Stimulated activated naive B cell treated with anti-CD40 and anti-IgM and Interleukin-4, amounts not matched to agents 10 μg/mL and 1 μg/mL and 100 μg/mL, for 72 hours (primary cell): ENCODE data around the gene COMMD10.

ENCODE experiments used
- ATAC-seq, 2 donors: fragments of 150-1000 bp; cut with Tn5 transposase; replicated peaks; 2 replicates each; pipeline ENCODE4 v1.10.0; 2021; ENCODE audit warnings: moderate library complexity in 1 of 2
- DNase-seq: peaks from one replicate; pipeline ENCODE4 v3.0.0; 2021
- H3K27ac Mint-ChIP-seq: one replicate; pipeline ENCODE4 v1.8.0; 2022; ENCODE audit warnings: mild to moderate bottlenecking, mixed read lengths
- H3K27me3 Mint-ChIP-seq, 2 donors: one replicate each; pipeline ENCODE4 v1.8.0; 2022; ENCODE audit warnings: mixed read lengths in 2 of 2
- H3K36me3 Mint-ChIP-seq, 2 donors: one replicate each; pipeline ENCODE4 v1.8.0; 2022; ENCODE audit warnings: mixed read lengths in 2 of 2, mild to moderate bottlenecking in 1 of 2
- H3K4me1 Mint-ChIP-seq, 2 donors: one replicate each; pipeline ENCODE4 v1.8.0; 2022; ENCODE audit warnings: mixed read lengths in 2 of 2, mild to moderate bottlenecking in 1 of 2
- H3K4me3 Mint-ChIP-seq, 2 donors: one replicate each; pipeline ENCODE4 v1.8.0; 2022; ENCODE audit warnings: mild to moderate bottlenecking in 2 of 2, mixed read lengths in 2 of 2, moderate library complexity in 1 of 2
- H3K9me3 Mint-ChIP-seq, 2 donors: one replicate each; pipeline ENCODE4 v1.8.0; 2022; ENCODE audit warnings: mixed read lengths in 2 of 2, mild to moderate bottlenecking in 1 of 2

Gene COMMD10

GRCh38 chr5:116084871-116085715 is at the start of gene COMMD10:
COMMD10 (plus strand) TSS chr5:116085025.
- Mint-ChIP-seq H3K27ac (peak within 1 kb of the TSS; percentile 95), H3K9me3 (no peaks in the 10 kb centered on the region), H3K27me3 (no peaks in the 10 kb centered on the region), H3K4me1 (peaks cover 30 to 62% of the 10 kb centered on the region in 2 donors), H3K36me3 (peaks cover 18 to 47% of the 10 kb centered on the region in 2 donors), H3K4me3 (peak within 1 kb of the TSS; percentile 86 to 87)
- ATAC-seq (peak; percentile 95 to 96), DNase-seq (peak; percentile 79)

DNA sequence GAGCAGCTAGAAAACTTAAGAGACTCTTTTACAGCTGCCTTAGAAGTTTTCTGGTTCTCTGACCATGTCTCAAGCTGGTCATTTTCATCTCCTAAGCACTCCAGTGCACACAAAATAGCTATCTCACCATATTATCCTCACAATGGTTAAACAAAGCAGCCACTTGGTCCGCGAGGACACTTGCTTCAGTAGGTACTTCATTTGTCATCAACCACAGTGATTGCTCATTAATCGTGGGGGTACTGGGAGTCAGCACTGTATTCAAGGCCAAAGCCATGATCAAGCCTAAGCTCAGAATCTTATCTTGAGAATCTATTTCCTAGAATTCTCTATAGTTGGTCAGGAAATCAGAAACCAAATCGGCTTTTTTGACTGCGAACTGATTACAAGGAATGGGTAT is 49.7 kb upstream of the COMMD10 start:
- no peak for DNase-seq
- peaks cover 36 to 50% of the 10 kb centered on the region in 2 donors for H3K4me1 Mint-ChIP-seq
- H3K9me3 Mint-ChIP-seq = no peaks in the 10 kb centered on the region
- no peak overlapping the region for H3K4me3 Mint-ChIP-seq
- ATAC-seq = no peak
- no peak overlapping the region for H3K27ac Mint-ChIP-seq
- H3K27me3 Mint-ChIP-seq = no peaks in the 10 kb centered on the region
- H3K36me3 Mint-ChIP-seq = no peaks in the 10 kb centered on the region

DNA sequence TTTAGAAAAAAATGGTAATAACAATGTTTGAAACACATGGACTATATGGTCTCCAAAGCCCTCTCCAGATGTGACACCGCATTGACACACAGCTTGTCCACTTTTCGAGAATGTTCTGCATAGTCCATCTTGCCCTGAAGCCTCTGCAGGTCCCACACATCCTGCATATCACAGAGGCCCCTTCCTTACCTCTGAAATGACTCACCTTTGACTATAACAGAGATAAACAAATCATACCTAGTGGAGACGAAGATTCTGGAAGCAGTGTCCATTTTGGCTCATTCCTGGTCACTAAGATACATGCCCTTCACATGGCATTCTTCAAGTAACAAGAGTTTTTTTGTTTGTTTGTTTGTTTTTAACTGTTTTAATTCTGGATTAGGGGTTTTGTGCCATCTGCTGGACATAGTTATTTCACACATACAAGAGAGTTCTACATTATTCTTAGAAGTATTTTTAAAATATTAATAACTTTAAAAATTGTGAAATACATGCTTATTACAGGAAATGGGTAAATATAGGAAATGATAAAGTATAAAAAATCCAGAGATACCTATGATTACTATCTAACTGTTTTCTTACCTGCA is 47.5 kb upstream of the COMMD10 start:
- no peaks in the 10 kb centered on the region for H3K27me3 Mint-ChIP-seq

GRCh38 chr5:116038817-116039216 is 46.0 kb upstream of the COMMD10 start:
- Mint-ChIP-seq H3K9me3 (no peaks in the 10 kb centered on the region), H3K27me3 (no peaks in the 10 kb centered on the region), H3K36me3 (no peaks in the 10 kb centered on the region), H3K27ac (peak overlapping the region; percentile 68), H3K4me3 (no peak overlapping the region), H3K4me1 (peaks cover 30 to 43% of the 10 kb centered on the region in 2 donors)
- DNase-seq (peak; percentile 48), ATAC-seq (peak; percentile 98)

More for the DNA sequence above, 47.5 kb upstream of the COMMD10 start:
- DNase-seq = no peak
- no peaks in the 10 kb centered on the region for H3K36me3 Mint-ChIP-seq
- H3K4me3 Mint-ChIP-seq = no peak overlapping the region
- peaks cover 36 to 50% of the 10 kb centered on the region in 2 donors for H3K4me1 Mint-ChIP-seq
- H3K27ac Mint-ChIP-seq = no peak overlapping the region
- no peaks in the 10 kb centered on the region for H3K9me3 Mint-ChIP-seq
- ATAC-seq = no peak

DNA sequence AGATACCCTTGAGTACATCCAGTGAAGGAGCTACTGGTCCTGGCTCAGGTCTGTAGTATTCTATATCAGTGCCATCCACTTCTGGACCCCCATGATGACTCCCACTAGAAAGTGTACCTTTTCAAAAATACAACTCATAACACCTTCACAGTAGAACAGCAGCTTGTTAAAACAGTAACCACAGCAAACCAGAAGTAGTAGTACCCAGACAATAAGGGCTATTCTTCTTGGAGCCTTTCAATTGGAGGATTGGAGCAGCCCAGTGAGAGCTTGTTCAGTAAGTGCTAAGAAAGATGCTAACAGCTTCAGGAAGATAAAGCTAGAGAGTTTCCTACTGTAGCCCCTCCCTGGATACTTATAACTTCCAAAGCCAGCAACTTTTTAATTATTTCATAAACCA is 42.5 kb upstream of the COMMD10 start:
- peaks cover 17 to 20% of the 10 kb centered on the region in 2 donors for H3K4me1 Mint-ChIP-seq
- H3K27ac Mint-ChIP-seq = no peak overlapping the region
- H3K27me3 Mint-ChIP-seq = no peaks in the 10 kb centered on the region
- no peak overlapping the region for H3K4me3 Mint-ChIP-seq
- H3K36me3 Mint-ChIP-seq = no peaks in the 10 kb centered on the region
- no peaks in the 10 kb centered on the region for H3K9me3 Mint-ChIP-seq
- ATAC-seq (no peak), DNase-seq (no peak)

DNA sequence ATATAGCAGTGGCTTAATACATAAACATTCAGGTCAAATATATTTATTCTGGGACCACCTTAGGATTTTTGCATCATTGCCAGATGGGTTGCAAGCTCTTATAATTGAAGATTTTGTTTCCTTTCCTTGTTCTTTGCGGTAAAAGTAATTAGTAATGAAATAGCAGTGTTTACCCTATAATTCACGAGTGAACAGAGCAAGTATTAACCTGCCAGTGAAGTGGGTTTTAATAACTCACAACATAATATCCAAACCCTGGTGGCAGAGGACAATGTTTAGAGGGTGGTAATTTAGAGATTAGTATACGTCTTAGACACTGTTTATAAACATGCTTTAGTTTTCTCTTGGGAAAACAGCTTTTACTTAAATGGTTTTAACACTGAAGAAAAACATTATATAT is 40.8 kb upstream of the COMMD10 start:
- DNase-seq (no peak), ATAC-seq (no peak)
- no peaks in the 10 kb centered on the region for H3K27me3 Mint-ChIP-seq
- H3K4me3 Mint-ChIP-seq = no peak overlapping the region
- H3K36me3 Mint-ChIP-seq = no peaks in the 10 kb centered on the region
- H3K9me3 Mint-ChIP-seq = no peaks in the 10 kb centered on the region
- H3K4me1 Mint-ChIP-seq = peaks cover 4 to 6% of the 10 kb centered on the region in 2 donors
- H3K27ac Mint-ChIP-seq = no peak overlapping the region

GRCh38 chr5:116045821-116046220 is 39.0 kb upstream of the COMMD10 start:
- no peaks in the 10 kb centered on the region for H3K36me3 Mint-ChIP-seq
- peaks cover 0 to under 1% of the 10 kb centered on the region in 2 donors for H3K27me3 Mint-ChIP-seq
- H3K4me3 Mint-ChIP-seq = no peak overlapping the region
- H3K9me3 Mint-ChIP-seq = no peaks in the 10 kb centered on the region
- DNase-seq (no peak), ATAC-seq (no peak)
- no peaks in the 10 kb centered on the region for H3K4me1 Mint-ChIP-seq
- H3K27ac Mint-ChIP-seq = no peak overlapping the region

DNA sequence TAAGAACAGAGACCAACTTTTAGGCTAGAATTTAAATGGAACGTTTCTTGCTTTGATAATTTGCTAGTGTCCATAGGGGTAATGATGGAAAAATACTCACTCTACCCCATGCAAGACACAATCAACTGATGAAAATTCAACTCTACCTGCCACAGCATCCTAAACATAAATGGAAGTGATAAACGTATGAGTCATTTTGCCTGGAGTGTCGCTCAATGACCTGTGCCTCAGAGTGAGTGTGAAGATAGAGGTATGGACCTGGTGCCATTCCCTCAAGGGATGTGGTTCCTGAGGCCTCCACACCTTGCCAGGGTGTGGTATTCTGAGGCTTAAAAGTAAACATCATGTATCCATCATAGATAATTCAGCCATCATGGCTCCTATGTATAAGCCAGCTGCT is 38.6 kb upstream of the COMMD10 start:
- Mint-ChIP-seq H3K4me3 (no peak overlapping the region), H3K27me3 (peaks cover 0 to 5% of the 10 kb centered on the region in 2 donors), H3K27ac (no peak overlapping the region), H3K36me3 (no peaks in the 10 kb centered on the region), H3K4me1 (no peaks in the 10 kb centered on the region), H3K9me3 (no peaks in the 10 kb centered on the region)
- ATAC-seq (no peak), DNase-seq (no peak)

GRCh38 chr5:116046823-116047222 is 38.0 kb upstream of the COMMD10 start:
- peaks cover 0 to 6% of the 10 kb centered on the region in 2 donors for H3K27me3 Mint-ChIP-seq
- ATAC-seq (no peak), DNase-seq (no peak)
- no peaks in the 10 kb centered on the region for H3K9me3 Mint-ChIP-seq
- no peak overlapping the region for H3K27ac Mint-ChIP-seq
- no peak overlapping the region for H3K4me3 Mint-ChIP-seq
- H3K4me1 Mint-ChIP-seq = no peaks in the 10 kb centered on the region
- H3K36me3 Mint-ChIP-seq = no peaks in the 10 kb centered on the region

GRCh38 chr5:116058346-116058936 is 26.4 kb upstream of the COMMD10 start:
- DNase-seq (no peak), ATAC-seq (peak; percentile 51 to 55)
- Mint-ChIP-seq H3K27me3 (peaks cover 13 to 14% of the 10 kb centered on the region in 2 donors), H3K4me3 (no peak overlapping the region), H3K36me3 (no peaks in the 10 kb centered on the region), H3K27ac (no peak overlapping the region), H3K9me3 (no peaks in the 10 kb centered on the region), H3K4me1 (peaks cover 2 to 11% of the 10 kb centered on the region in 2 donors)

DNA sequence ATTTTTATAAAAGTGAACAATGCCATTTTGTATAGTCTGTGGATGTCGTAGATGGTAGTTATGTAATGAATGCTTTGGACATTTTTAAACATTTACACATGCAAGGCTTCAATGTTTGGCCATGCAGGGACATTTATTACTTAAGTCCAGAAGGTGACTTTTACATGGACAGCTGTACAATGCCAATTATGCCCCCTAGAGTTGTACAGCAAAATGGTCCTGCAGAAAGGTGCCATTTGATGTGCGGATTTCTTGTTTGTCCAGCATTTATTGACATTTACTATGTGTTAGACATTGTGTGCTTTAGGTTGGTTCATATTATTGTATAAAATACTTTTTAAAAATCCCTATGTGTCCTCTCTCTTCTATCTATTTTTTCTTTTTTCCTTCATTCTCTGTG is 22.5 kb upstream of the COMMD10 start:
- peaks cover 17 to 24% of the 10 kb centered on the region in 2 donors for H3K27me3 Mint-ChIP-seq

DNA sequence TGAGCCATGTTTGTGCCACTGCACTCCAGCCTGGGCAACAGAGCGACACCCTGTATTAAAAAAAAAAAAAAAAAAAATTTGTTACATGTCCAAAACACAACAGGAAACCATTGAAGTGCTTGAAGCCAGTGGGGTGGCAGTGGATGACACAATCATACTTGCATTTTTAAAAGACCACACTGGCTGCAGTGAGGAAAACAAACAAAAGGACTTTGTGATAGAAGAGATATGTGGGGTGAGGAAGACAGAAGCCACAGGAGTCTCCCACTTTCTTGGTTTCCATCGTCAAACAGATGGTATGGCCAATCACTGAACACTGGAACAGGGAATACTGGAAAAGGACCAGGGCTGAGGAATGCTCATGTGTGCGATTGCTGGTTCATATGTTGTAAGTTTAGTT is 20.9 kb upstream of the COMMD10 start:
- ATAC-seq = no peak
- H3K27ac Mint-ChIP-seq = no peak overlapping the region
- DNase-seq = no peak
- no peak overlapping the region for H3K4me3 Mint-ChIP-seq
- H3K36me3 Mint-ChIP-seq = no peaks in the 10 kb centered on the region
- no peaks in the 10 kb centered on the region for H3K4me1 Mint-ChIP-seq
- no peaks in the 10 kb centered on the region for H3K9me3 Mint-ChIP-seq
- H3K27me3 Mint-ChIP-seq = peaks cover 7 to 17% of the 10 kb centered on the region in 2 donors

More for the DNA sequence above, 22.5 kb upstream of the COMMD10 start:
- DNase-seq (no peak), ATAC-seq (no peak)
- H3K9me3 Mint-ChIP-seq = no peaks in the 10 kb centered on the region
- H3K4me3 Mint-ChIP-seq = no peak overlapping the region
- no peaks in the 10 kb centered on the region for H3K36me3 Mint-ChIP-seq
- H3K4me1 Mint-ChIP-seq = peaks cover 2 to 11% of the 10 kb centered on the region in 2 donors
- H3K27ac Mint-ChIP-seq = no peak overlapping the region

- peak; percentile 50 to 61 for ATAC-seq
- Mint-ChIP-seq H3K9me3 (no peaks in the 10 kb centered on the region), H3K4me3 (no peak overlapping the region), H3K27ac (no peak overlapping the region), H3K27me3 (peaks cover 7 to 13% of the 10 kb centered on the region in 2 donors), H3K4me1 (no peaks in the 10 kb centered on the region), H3K36me3 (no peaks in the 10 kb centered on the region)
- DNase-seq = no peak
Measured at GRCh38 chr5:116068028-116068632, 16.7 kb upstream of the COMMD10 start.

DNA sequence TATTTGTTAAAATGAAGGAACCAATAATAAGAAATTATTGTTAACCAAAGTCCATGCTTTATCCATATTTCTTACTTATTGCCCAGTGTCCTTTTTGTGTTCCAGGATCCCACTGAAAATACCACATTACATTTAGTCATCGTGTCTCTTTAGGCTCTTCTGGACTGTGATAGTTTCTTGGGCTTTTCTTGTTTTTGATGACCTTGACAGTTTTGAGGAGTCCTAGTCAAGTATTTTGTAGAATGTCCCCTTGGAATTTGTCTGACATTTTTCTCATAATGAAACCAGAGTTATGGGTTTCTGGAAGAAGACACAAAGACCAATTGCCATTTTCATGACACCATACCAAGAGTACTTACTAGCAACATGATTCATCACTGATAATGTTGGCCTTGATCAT is 13.6 kb upstream of the COMMD10 start:
- ATAC-seq (no peak), DNase-seq (no peak)
- H3K27me3 Mint-ChIP-seq = peaks cover 7 to 9% of the 10 kb centered on the region in 2 donors
- H3K9me3 Mint-ChIP-seq = peaks cover 6 to 8% of the 10 kb centered on the region in 2 donors
- H3K27ac Mint-ChIP-seq = no peak overlapping the region
- peaks cover 12 to 15% of the 10 kb centered on the region in 2 donors for H3K4me1 Mint-ChIP-seq
- H3K4me3 Mint-ChIP-seq = no peak overlapping the region
- peaks cover 0 to 8% of the 10 kb centered on the region in 2 donors for H3K36me3 Mint-ChIP-seq
